ENCODE measurements around the gene NID1.

GRCh38 chr1:236103059-236103458, 38.2 kb upstream of the NID1 start:
- TF ChIP-seq, protein P1, sequence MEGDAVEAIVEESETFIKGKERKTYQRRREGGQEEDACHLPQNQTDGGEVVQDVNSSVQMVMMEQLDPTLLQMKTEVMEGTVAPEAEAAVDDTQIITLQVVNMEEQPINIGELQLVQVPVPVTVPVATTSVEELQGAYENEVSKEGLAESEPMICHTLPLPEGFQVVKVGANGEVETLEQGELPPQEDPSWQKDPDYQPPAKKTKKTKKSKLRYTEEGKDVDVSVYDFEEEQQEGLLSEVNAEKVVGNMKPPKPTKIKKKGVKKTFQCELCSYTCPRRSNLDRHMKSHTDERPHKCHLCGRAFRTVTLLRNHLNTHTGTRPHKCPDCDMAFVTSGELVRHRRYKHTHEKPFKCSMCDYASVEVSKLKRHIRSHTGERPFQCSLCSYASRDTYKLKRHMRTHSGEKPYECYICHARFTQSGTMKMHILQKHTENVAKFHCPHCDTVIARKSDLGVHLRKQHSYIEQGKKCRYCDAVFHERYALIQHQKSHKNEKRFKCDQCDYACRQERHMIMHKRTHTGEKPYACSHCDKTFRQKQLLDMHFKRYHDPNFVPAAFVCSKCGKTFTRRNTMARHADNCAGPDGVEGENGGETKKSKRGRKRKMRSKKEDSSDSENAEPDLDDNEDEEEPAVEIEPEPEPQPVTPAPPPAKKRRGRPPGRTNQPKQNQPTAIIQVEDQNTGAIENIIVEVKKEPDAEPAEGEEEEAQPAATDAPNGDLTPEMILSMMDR (conservative IDR thresholded peaks at IDR 0.05) = no peak
- TF ChIP-seq ZFX (IDR thresholded peaks at IDR 0.05) = no peak

Measured in C4-2B (cell line).